ENCODE data around the gene SH3RF2.

SH3RF2 gene

DNA sequence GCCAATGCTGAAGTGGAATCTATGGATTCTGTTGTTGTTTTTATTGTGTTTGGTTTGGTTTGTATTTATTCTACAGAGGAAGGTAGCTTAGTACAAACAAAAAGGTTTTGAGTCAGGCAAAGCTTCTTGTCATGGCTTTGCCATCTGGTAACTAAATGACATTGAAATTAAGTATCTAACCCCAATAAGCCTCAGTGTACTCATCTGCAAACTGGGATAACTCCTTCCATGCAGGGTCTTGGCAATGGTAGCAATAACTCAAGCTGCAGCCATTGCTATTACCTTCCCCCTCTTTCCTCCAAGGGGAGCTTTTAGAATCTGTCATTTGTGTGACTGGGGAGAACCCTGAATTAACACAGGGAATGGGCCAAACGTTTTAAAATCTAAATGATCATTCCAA is 89.3 kb downstream of the SH3RF2 start:
- Histone ChIP-seq H3K27me3 (ENCODE audit: insufficient read depth, low read depth) (no peaks in the 10 kb centered on the region), H3K4me1 (ENCODE audit: low read depth, poor library complexity, severe bottlenecking) (no peaks in the 10 kb centered on the region), H3K27ac (no peak overlapping the region), H3K36me3 (ENCODE audit: insufficient read depth) (no peaks in the 10 kb centered on the region), H3K79me2 (ENCODE audit: insufficient read depth, low read depth) (no peaks in the 10 kb centered on the region), H4K20me1 (ENCODE audit: insufficient read depth) (no peaks in the 10 kb centered on the region), H2AFZ (ENCODE audit: low read depth) (no peak overlapping the region), H3K9ac (no peak overlapping the region), H3K4me3 (IDR thresholded peaks at IDR 0.05; ENCODE audit: insufficient read depth, low read depth, low read length) (no peak overlapping the region), H3K4me2 (no peak overlapping the region)
- TF ChIP-seq CTCF (conservative IDR thresholded peaks at IDR 0.05; ENCODE audit: low read depth, low read length): no peak

DNA sequence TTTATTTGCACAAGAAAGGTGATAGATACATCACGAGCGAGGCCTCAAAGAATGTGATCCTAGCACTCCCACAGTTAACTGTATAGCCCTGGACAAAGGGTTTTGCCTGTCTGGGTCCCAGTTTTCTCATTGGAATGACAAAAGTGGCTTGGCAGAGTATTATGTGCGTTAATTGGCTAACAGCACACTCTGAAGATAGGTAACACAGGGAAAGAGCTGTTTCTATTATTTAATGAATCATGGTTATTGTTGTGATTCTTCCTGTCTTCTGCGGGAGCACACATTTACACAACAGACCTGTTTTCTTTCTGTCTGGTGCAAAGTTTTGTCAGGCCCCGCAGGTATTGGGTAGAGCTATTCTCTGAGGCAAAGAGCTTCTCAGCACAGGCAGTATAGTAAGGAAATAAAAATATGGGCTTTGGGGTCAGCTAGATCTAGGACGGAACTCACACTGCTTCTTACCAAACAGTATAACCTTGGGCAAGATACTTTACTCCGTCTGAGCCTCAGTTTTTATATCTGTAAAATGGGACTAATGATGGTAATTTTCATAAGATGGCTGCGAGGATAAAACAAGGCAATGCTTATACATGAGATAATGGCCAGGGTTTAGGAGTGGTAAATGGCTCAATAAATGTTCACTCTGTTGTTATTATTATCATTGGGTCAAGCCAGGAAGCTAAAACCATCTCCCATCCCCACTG is 90.1 kb downstream of the SH3RF2 start:
- Histone ChIP-seq H3K4me3 (IDR thresholded peaks at IDR 0.05; ENCODE audit: insufficient read depth, low read depth, low read length) (no peak overlapping the region), H2AFZ (ENCODE audit: low read depth) (no peak overlapping the region), H3K27me3 (ENCODE audit: insufficient read depth, low read depth) (no peaks in the 10 kb centered on the region), H3K4me2 (no peak overlapping the region), H3K4me1 (ENCODE audit: low read depth, poor library complexity, severe bottlenecking) (no peaks in the 10 kb centered on the region), H4K20me1 (ENCODE audit: insufficient read depth) (no peaks in the 10 kb centered on the region), H3K36me3 (ENCODE audit: insufficient read depth) (no peaks in the 10 kb centered on the region), H3K9ac (no peak overlapping the region), H3K79me2 (ENCODE audit: insufficient read depth, low read depth) (no peaks in the 10 kb centered on the region), H3K27ac (no peak overlapping the region)
- no peak for TF ChIP-seq CTCF (conservative IDR thresholded peaks at IDR 0.05; ENCODE audit: low read depth, low read length)

DNA sequence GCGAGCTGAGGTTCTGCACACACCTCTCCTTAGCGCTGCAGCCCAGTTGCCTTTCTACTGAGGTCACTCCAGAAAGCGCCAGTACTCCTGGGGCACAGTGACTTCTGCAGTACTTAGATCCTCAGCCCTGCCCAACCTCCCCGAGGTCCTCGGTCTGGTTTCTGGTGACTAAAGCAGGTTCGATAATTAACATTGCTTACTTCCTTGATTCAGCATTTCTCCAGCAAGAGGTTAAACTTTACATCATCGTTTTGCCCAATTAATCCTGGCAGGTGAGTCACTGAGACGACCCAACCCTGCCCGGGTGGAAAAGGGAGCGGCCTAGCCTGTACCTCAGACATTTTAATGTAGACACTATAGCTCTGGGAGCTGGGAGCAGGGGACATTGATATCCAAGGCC is 91.4 kb downstream of the SH3RF2 start:
- H3K27ac ChIP-seq: no peak overlapping the region
- no peak overlapping the region for H2AFZ ChIP-seq (ENCODE audit: low read depth)
- no peak overlapping the region for H3K4me3 ChIP-seq (IDR thresholded peaks at IDR 0.05; ENCODE audit: insufficient read depth, low read depth, low read length)

GRCh38 chr5:146032911-146033310 is 96.5 kb downstream of the SH3RF2 start:
- no peak overlapping the region for H2AFZ ChIP-seq (ENCODE audit: low read depth)
- H4K20me1 ChIP-seq (ENCODE audit: insufficient read depth): no peaks in the 10 kb centered on the region
- no peaks in the 10 kb centered on the region for H3K27me3 ChIP-seq (ENCODE audit: insufficient read depth, low read depth)
- H3K27ac ChIP-seq: no peak overlapping the region
- no peaks in the 10 kb centered on the region for H3K4me1 ChIP-seq (ENCODE audit: low read depth, poor library complexity, severe bottlenecking)
- H3K4me2 ChIP-seq: no peak overlapping the region
- H3K36me3 ChIP-seq (ENCODE audit: insufficient read depth): no peaks in the 10 kb centered on the region
- H3K79me2 ChIP-seq (ENCODE audit: insufficient read depth, low read depth): no peaks in the 10 kb centered on the region
- no peak overlapping the region for H3K9ac ChIP-seq
- no peak for TF ChIP-seq CTCF (conservative IDR thresholded peaks at IDR 0.05; ENCODE audit: low read depth, low read length)
- no peak overlapping the region for H3K4me3 ChIP-seq (IDR thresholded peaks at IDR 0.05; ENCODE audit: insufficient read depth, low read depth, low read length)

More for the DNA sequence above, 91.4 kb downstream of the SH3RF2 start:
- Histone ChIP-seq H3K27me3 (ENCODE audit: insufficient read depth, low read depth) (no peaks in the 10 kb centered on the region), H3K4me2 (no peak overlapping the region), H3K4me1 (ENCODE audit: low read depth, poor library complexity, severe bottlenecking) (no peaks in the 10 kb centered on the region), H3K36me3 (ENCODE audit: insufficient read depth) (no peaks in the 10 kb centered on the region), H4K20me1 (ENCODE audit: insufficient read depth) (no peaks in the 10 kb centered on the region), H3K79me2 (ENCODE audit: insufficient read depth, low read depth) (no peaks in the 10 kb centered on the region), H3K9ac (no peak overlapping the region)
- no peak for TF ChIP-seq CTCF (conservative IDR thresholded peaks at IDR 0.05; ENCODE audit: low read depth, low read length)

Measured in KMS-11 (cell line).